WTC11 (cell line): Measurements from ENCODE around the gene OXT. TPM values are rescaled to one million over a fixed set of nuclear protein-coding genes. Genes with fewer than 3 reads are reported as not detected.

Experiments
- ATAC-seq: fragments of 200-7000 bp; cut with Tn5 transposase; 2 replicates; pipeline ENCODE4 v1.10.0; 2021; ENCODE audit warnings: mild to moderate bottlenecking, moderate library complexity
- CTCF ChIA-PET: fragments of 300-600 bp; sonication (Branson Sonifier 250); formaldehyde crosslinking; loops from one replicate; lab custom pipeline; 2021; ENCODE audit warnings: antibody characterized with exemption; lab: Charles Lee
- POLR2A ChIA-PET: fragments of 350-600 bp; sonication (Branson Sonifier 250); formaldehyde crosslinking; loops from one replicate; lab custom pipeline; 2021; ENCODE audit warnings: antibody characterized with exemption; lab: Charles Lee
- DNase-seq: peaks from one replicate; pipeline ENCODE4 v3.0.0; 2021; ENCODE audit warnings: low spot score
- H3K27ac Mint-ChIP-seq: 2 replicates; pipeline ENCODE4 v1.8.0; 2021; ENCODE audit warnings: mixed read lengths
- H3K27me3 Mint-ChIP-seq: 2 replicates; pipeline ENCODE4 v1.8.0; 2021; ENCODE audit warnings: low read depth, mild to moderate bottlenecking, moderate library complexity, mixed read lengths
- H3K36me3 Mint-ChIP-seq: 2 replicates; pipeline ENCODE4 v1.8.0; 2021; ENCODE audit warnings: mixed read lengths
- H3K4me1 Mint-ChIP-seq: 2 replicates; pipeline ENCODE4 v1.8.0; 2022; ENCODE audit warnings: mixed read lengths
- H3K4me3 Mint-ChIP-seq: 2 replicates; pipeline ENCODE4 v1.8.0; 2021; ENCODE audit warnings: mild to moderate bottlenecking, moderate library complexity, mixed read lengths
- H3K9me3 Mint-ChIP-seq: 2 replicates; pipeline ENCODE4 v1.8.0; 2021; ENCODE audit warnings: mixed read lengths
- ELF4 ChIP-seq: sonication (generic); formaldehyde crosslinking; IDR thresholded peaks from 2 replicates; pipeline ENCODE4 v1.8.1; 2022; ENCODE audit warnings: low read depth, mild to moderate bottlenecking, moderate library complexity, missing genetic modification reagents
- GABPB1 ChIP-seq: sonication (generic); formaldehyde crosslinking; IDR thresholded peaks from 2 replicates; pipeline ENCODE4 v1.8.1; 2023; ENCODE audit warnings: mild to moderate bottlenecking, missing genetic modification reagents
- GRHL2 ChIP-seq: fragments of 250-450 bp; sonication (Bioruptor Pico); IDR thresholded peaks from 2 replicates; pipeline ENCODE4 v1.8.0; 2022; ENCODE audit warnings: mild to moderate bottlenecking, moderate library complexity; ENCODE audit not compliant: insufficient replicate concordance, severe bottlenecking
- GTF2I ChIP-seq: fragments of 250-450 bp; sonication (Bioruptor Pico); conservative IDR thresholded peaks from 2 replicates; pipeline ENCODE4 v1.4.0; 2021; ENCODE audit warnings: mild to moderate bottlenecking
- JUN ChIP-seq: sonication (generic); formaldehyde crosslinking; IDR thresholded peaks from 2 replicates; pipeline ENCODE4 v1.8.0; 2023; ENCODE audit warnings: mild to moderate bottlenecking, missing genetic modification reagents
- NFE2L1 ChIP-seq: sonication (generic); formaldehyde crosslinking; IDR thresholded peaks from 2 replicates; pipeline ENCODE4 v1.8.1; 2023; ENCODE audit warnings: missing genetic modification reagents
- NR1H2 ChIP-seq: sonication (generic); formaldehyde crosslinking; IDR thresholded peaks from 2 replicates; pipeline ENCODE4 v1.9.0; 2021; ENCODE audit warnings: mild to moderate bottlenecking, moderate library complexity, missing genetic modification reagents
- NR2C2 ChIP-seq: sonication (generic); formaldehyde crosslinking; IDR thresholded peaks from 2 replicates; pipeline ENCODE4 v1.8.0; 2022; ENCODE audit warnings: mild to moderate bottlenecking, missing genetic modification reagents
- NR3C1 ChIP-seq: sonication (generic); formaldehyde crosslinking; conservative IDR thresholded peaks from 2 replicates; pipeline ENCODE4 v1.8.1; 2023; ENCODE audit warnings: low read depth, mild to moderate bottlenecking, missing genetic modification reagents
- PRRX2 ChIP-seq: fragments of 250-450 bp; sonication (Bioruptor Pico); IDR thresholded peaks from 2 replicates; pipeline ENCODE4 v1.8.0; 2021; ENCODE audit warnings: mild to moderate bottlenecking
- TEAD1 ChIP-seq: sonication (generic); formaldehyde crosslinking; IDR thresholded peaks from 2 replicates; pipeline ENCODE4 v1.8.0; 2022; ENCODE audit warnings: mild to moderate bottlenecking, missing genetic modification reagents
- TEAD4 ChIP-seq: sonication (generic); formaldehyde crosslinking; IDR thresholded peaks from 2 replicates; pipeline ENCODE4 v1.8.0; 2022; ENCODE audit warnings: mild to moderate bottlenecking, missing genetic modification reagents
- ZNF138 ChIP-seq: sonication (generic); formaldehyde crosslinking; conservative IDR thresholded peaks from 2 replicates; pipeline ENCODE4 v1.8.1; 2022; ENCODE audit warnings: mild to moderate bottlenecking, moderate library complexity, missing genetic modification reagents
- ZNF219 ChIP-seq: sonication (generic); formaldehyde crosslinking; IDR thresholded peaks from 2 replicates; pipeline ENCODE4 v1.8.0; 2023; ENCODE audit warnings: missing genetic modification reagents, mild to moderate bottlenecking, borderline replicate concordance
- ZNF317 ChIP-seq: sonication (generic); formaldehyde crosslinking; IDR thresholded peaks from 2 replicates; pipeline ENCODE4 v1.8.1; 2023; ENCODE audit warnings: low read depth, mild to moderate bottlenecking, moderate library complexity, missing genetic modification reagents, borderline replicate concordance
- ZNF423 ChIP-seq: fragments of 250-450 bp; sonication (Bioruptor Pico); IDR thresholded peaks from 2 replicates; pipeline ENCODE4 v2.1.2; 2022; ENCODE audit warnings: mild to moderate bottlenecking, moderate library complexity
- total RNA-seq: library from RNA; stranded (reverse); gene quantifications from 3 replicates; pipeline ENCODE4 v1.2.3, GENCODE V29; 2021
- TF ChIP-seq, protein P1 (sequence below): fragments of 250-450 bp; sonication (Bioruptor Pico); IDR thresholded peaks from 2 replicates; pipeline ENCODE4 v1.9.0; 2021; ENCODE audit warnings: mild to moderate bottlenecking
- TF ChIP-seq, protein P2 (sequence below): sonication (generic); formaldehyde crosslinking; IDR thresholded peaks from 2 replicates; pipeline ENCODE4 v1.8.0; 2023; ENCODE audit warnings: missing genetic modification reagents, mild to moderate bottlenecking, borderline replicate concordance
- TF ChIP-seq, protein P3 (sequence below): sonication (generic); formaldehyde crosslinking; conservative IDR thresholded peaks from 2 replicates; pipeline ENCODE4 v1.8.1; 2023; ENCODE audit warnings: mild to moderate bottlenecking, low read depth, missing genetic modification reagents, moderate library complexity
- TF ChIP-seq, protein P4 (sequence below): sonication (generic); formaldehyde crosslinking; IDR thresholded peaks from 2 replicates; pipeline ENCODE4 v1.8.1; 2022; ENCODE audit warnings: low read depth, mild to moderate bottlenecking, moderate library complexity, missing genetic modification reagents, borderline replicate concordance

The OXT gene
- total RNA-seq, 1 experiment from 2014 or later = not detected

DNA sequence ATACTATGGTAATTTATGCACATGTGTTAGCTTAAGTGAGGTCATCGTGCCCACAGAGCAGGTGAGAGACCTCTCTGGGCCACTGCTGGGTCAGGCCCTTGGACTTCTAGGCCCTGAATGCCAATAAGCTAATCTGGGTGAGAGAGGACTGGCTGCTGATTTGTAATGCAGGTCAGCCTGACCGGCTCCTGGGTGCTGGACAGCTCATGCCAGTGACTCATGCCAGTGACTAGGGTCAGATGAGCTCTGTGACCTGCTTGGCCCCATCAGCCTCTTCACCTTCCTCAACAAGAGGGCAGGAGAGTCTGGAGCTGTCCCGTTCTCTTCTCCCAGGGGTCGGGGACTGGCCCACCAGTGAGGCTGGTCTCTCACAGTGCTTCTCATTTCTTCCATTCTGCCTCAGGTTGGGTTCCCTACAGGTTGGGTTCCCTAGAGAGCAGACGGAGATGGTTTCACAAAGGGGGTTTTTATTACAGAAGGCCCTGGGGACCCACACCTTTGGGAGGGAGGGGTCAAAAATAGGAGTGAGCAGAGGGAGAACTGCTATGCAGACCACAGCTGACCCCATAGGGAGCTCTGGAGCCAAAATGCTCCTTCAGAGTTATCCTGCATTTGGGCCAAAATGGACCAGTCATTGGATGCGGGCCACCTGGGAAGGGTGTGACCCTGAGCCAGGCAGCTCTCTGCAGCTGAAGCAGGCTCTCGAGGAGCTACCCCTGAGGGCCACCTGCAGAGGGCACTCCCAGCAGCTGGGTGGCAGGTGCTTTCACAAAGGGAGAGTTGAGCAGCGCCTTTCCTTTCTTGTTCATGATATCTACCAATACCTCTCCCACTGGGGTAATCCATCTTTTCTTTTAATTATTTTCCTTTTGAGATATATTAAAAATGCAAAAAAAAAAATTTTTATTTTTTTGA, 2.2 kb upstream of the OXT start:
- Mint-ChIP-seq H3K27ac (no peak overlapping the region), H3K4me1 (peaks cover 6% of the 10 kb centered on the region), H3K27me3 (peaks cover 41% of the 10 kb centered on the region), H3K9me3 (peaks cover 3% of the 10 kb centered on the region), H3K4me3 (no peak overlapping the region), H3K36me3 (peaks cover 3% of the 10 kb centered on the region)
- DNase-seq = no peak
- POLR2A ChIA-PET = no interaction called here
- CTCF ChIA-PET = interaction anchor here (0.6 to 1.6 kb wide), 14 partner anchors 8 to 313 kb away, joined by 3 to 8 read pairs (median 4); no protein-coding TSS in a partner anchor
- TF ChIP-seq, protein P1, sequence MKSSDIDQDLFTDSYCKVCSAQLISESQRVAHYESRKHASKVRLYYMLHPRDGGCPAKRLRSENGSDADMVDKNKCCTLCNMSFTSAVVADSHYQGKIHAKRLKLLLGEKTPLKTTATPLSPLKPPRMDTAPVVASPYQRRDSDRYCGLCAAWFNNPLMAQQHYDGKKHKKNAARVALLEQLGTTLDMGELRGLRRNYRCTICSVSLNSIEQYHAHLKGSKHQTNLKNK (CRISPR knock-in tag) = no peak
- TF ChIP-seq ZNF317 (no peak), NR2C2 (CRISPR knock-in tag) (no peak), TEAD1 (CRISPR knock-in tag) (no peak), ZNF219 (no peak), ZNF423 (CRISPR knock-in tag) (peak; percentile 13; the same call in 1 of the 2 replicates), GTF2I (no peak)
- TF ChIP-seq, protein P2, sequence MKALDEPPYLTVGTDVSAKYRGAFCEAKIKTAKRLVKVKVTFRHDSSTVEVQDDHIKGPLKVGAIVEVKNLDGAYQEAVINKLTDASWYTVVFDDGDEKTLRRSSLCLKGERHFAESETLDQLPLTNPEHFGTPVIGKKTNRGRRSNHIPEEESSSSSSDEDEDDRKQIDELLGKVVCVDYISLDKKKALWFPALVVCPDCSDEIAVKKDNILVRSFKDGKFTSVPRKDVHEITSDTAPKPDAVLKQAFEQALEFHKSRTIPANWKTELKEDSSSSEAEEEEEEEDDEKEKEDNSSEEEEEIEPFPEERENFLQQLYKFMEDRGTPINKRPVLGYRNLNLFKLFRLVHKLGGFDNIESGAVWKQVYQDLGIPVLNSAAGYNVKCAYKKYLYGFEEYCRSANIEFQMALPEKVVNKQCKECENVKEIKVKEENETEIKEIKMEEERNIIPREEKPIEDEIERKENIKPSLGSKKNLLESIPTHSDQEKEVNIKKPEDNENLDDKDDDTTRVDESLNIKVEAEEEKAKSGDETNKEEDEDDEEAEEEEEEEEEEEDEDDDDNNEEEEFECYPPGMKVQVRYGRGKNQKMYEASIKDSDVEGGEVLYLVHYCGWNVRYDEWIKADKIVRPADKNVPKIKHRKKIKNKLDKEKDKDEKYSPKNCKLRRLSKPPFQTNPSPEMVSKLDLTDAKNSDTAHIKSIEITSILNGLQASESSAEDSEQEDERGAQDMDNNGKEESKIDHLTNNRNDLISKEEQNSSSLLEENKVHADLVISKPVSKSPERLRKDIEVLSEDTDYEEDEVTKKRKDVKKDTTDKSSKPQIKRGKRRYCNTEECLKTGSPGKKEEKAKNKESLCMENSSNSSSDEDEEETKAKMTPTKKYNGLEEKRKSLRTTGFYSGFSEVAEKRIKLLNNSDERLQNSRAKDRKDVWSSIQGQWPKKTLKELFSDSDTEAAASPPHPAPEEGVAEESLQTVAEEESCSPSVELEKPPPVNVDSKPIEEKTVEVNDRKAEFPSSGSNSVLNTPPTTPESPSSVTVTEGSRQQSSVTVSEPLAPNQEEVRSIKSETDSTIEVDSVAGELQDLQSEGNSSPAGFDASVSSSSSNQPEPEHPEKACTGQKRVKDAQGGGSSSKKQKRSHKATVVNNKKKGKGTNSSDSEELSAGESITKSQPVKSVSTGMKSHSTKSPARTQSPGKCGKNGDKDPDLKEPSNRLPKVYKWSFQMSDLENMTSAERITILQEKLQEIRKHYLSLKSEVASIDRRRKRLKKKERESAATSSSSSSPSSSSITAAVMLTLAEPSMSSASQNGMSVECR = no peak
- peak; percentile 43 for ATAC-seq

DNA sequence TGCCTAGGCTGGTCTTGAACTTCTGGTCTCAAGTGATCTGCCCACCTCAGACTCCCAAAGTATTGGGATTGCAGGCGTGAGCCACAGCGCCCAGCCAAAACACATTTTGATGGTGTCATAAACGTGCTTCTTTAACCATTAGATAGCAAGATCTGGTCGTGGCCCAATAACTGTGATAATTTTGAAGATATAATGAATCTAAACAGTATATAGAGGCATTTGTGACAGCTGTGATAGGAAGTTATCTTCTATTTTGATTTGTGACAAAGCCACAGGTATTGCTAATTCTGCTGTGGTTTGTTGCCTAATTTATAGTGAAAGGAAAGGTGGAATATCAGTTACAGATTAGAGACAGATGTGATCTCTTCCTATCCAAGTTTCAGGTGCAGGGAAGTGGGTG, 695 bp upstream of the OXT start:
- peaks cover 56% of the 10 kb centered on the region for H3K27me3 Mint-ChIP-seq
- POLR2A ChIA-PET = no interaction called here
- no peak for DNase-seq
- H3K27ac Mint-ChIP-seq = no peak overlapping the region
- CTCF ChIA-PET = no interaction called here
- ATAC-seq = no peak
- peaks cover 9% of the 10 kb centered on the region for H3K36me3 Mint-ChIP-seq
- peaks cover 18% of the 10 kb centered on the region for H3K9me3 Mint-ChIP-seq
- TF ChIP-seq, protein P3, sequence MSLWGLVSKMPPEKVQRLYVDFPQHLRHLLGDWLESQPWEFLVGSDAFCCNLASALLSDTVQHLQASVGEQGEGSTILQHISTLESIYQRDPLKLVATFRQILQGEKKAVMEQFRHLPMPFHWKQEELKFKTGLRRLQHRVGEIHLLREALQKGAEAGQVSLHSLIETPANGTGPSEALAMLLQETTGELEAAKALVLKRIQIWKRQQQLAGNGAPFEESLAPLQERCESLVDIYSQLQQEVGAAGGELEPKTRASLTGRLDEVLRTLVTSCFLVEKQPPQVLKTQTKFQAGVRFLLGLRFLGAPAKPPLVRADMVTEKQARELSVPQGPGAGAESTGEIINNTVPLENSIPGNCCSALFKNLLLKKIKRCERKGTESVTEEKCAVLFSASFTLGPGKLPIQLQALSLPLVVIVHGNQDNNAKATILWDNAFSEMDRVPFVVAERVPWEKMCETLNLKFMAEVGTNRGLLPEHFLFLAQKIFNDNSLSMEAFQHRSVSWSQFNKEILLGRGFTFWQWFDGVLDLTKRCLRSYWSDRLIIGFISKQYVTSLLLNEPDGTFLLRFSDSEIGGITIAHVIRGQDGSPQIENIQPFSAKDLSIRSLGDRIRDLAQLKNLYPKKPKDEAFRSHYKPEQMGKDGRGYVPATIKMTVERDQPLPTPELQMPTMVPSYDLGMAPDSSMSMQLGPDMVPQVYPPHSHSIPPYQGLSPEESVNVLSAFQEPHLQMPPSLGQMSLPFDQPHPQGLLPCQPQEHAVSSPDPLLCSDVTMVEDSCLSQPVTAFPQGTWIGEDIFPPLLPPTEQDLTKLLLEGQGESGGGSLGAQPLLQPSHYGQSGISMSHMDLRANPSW (CRISPR knock-in tag) = no peak
- no peak for TF ChIP-seq NFE2L1 (CRISPR knock-in tag)
- TF ChIP-seq TEAD4 (CRISPR knock-in tag) = no peak
- no peak for TF ChIP-seq GABPB1 (CRISPR knock-in tag)
- no peak for TF ChIP-seq GRHL2 (CRISPR knock-in tag)
- TF ChIP-seq TEAD1 (CRISPR knock-in tag) = no peak
- no peak for TF ChIP-seq ELF4
- TF ChIP-seq NR1H2 (CRISPR knock-in tag) = no peak
- no peak for TF ChIP-seq ZNF219
- TF ChIP-seq JUN (CRISPR knock-in tag) = no peak
- TF ChIP-seq NR3C1 (CRISPR knock-in tag) = no peak
- TF ChIP-seq, protein P4, sequence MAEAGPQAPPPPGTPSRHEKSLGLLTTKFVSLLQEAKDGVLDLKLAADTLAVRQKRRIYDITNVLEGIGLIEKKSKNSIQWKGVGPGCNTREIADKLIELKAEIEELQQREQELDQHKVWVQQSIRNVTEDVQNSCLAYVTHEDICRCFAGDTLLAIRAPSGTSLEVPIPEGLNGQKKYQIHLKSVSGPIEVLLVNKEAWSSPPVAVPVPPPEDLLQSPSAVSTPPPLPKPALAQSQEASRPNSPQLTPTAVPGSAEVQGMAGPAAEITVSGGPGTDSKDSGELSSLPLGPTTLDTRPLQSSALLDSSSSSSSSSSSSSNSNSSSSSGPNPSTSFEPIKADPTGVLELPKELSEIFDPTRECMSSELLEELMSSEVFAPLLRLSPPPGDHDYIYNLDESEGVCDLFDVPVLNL (CRISPR knock-in tag) = no peak
- TF ChIP-seq PRRX2 (CRISPR knock-in tag) = no peak
- no peak for TF ChIP-seq ZNF138 (CRISPR knock-in tag)
- no peak for TF ChIP-seq NR2C2 (CRISPR knock-in tag)
- peaks cover 6% of the 10 kb centered on the region for H3K4me1 Mint-ChIP-seq
- H3K4me3 Mint-ChIP-seq = peak overlapping the region; percentile 31; the same call in 1 of the 2 replicates
